ENCODE results near the gene IFT25. TPM values are rescaled to one million over a fixed set of nuclear protein-coding genes. Genes with fewer than 3 reads are reported as not detected.

IFT25 gene
- total RNA-seq, 1 donor from 2014 or later, result 59.9 TPM

DNA sequence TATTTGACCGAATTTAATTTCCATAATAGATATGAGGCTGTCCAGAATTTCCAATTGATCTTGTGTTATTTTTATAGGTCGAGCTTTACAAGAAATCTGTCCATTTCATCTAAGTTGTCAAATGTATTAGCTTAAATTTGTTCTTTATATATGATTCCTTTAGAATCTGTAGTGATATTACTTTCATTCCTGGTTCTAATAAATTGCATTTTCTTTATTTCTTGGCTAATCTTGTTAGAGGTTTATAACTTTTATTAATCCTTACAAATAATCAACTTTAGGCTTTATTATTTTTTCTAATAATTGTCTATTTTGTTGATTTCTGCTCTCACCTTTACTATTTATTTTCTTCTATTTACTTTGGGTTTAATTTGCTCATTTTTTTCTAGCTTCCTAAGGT is 14.0 kb downstream of the IFT25 start:
- intact Hi-C loops (cut with micrococcal nuclease), result no loop called here

DNA sequence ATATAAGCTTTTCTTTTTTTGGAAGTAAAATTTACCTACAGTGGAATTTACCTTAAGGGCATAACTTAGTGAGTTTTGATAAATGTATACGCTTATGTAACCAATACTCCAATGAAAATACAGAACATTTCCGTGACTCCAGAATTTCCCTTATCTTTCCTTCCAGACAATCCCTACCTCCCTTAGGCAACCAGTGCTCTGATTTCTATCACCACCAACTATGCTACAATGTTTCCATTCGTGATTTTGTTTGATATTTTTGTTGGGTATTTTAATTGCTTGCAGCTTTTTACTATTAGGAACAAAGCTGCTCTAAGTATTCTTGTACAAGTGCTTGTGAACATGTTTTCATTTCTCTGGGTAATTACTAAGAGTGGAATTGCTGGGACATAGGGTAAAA is 14.6 kb downstream of the IFT25 start:
- intact Hi-C loops (cut with micrococcal nuclease), result no loop called here

DNA sequence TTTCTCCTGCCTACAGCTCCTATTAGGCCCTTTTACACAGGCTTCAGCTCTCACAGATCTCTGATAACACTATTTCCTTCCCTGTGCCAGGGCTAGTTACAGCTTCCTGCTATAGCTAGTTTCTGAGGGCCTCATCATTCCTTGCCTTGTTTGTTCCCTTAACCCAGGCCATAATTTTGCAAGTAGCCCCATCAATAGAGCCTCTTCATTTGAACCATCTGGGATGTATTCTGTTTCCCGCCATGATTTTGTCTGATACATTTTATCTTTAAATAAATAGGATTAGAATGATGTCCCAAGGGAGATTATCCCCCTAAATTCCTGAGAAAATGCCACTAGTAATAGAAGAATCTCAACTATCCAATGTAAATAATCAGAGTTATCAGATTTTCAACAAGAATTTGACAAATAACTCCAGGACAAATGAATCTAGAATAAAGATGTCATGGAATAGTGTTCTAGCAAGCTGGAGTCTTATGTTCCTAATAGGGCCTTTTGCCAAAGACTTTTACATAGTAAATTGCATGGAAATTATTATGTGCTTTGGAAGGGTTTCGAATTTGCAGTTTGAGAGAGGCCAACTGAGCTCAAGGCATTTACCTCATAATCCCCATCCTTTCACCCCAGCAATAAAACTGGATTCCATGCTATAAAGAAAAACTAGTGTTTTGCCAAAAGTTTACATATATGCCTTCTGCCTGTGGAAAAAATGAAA is 16.1 kb downstream of the IFT25 start:
- intact Hi-C loops (cut with micrococcal nuclease), result no loop called here

GRCh38 chr1:53927376-53927881 is 18.1 kb downstream of the IFT25 start:
- intact Hi-C loops (cut with micrococcal nuclease), result no loop called here

- intact Hi-C loops (cut with micrococcal nuclease), result no loop called here
Observed at GRCh38 chr1:53919675-53920066, 25.8 kb downstream of the IFT25 start.

GRCh38 chr1:53918343-53918742 is 27.2 kb downstream of the IFT25 start:
- intact Hi-C loops (cut with micrococcal nuclease), result no loop called here

DNA sequence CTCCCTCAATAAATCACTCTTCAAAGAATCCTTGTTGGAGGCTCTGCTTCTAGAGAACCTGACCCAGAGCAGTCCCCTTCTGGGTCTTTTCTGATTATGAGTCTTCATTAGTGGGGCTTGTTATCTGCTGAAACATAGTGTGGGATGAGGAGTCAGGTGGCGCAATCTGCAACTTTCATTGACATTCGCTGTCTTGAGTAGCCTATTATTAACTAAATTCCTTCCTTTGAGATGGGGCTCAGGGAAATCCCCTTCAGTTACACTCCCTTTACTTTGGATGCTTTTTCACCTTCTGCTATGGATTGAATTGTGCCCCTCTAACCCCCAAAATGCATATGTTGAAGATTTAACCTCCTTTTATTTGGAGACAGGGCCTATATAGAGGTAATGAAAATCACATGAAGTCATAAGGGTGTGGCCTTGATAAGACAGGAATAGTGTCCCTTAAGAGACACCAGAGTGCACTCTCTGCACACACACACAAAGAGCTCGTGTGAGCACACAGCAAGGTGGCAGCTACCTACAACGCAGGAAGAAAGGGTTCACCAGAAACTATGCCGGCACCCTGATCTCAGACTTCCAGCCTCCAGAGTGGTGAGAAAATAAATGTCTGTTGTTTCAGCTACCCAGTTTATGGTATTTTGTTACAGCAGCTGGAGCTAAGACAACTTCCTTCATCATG is 32.0 kb downstream of the IFT25 start:
- intact Hi-C loops (cut with micrococcal nuclease), result no loop called here

GRCh38 chr1:53911442-53911841 is 34.1 kb downstream of the IFT25 start:
- intact Hi-C loops (cut with micrococcal nuclease), result no loop called here

DNA sequence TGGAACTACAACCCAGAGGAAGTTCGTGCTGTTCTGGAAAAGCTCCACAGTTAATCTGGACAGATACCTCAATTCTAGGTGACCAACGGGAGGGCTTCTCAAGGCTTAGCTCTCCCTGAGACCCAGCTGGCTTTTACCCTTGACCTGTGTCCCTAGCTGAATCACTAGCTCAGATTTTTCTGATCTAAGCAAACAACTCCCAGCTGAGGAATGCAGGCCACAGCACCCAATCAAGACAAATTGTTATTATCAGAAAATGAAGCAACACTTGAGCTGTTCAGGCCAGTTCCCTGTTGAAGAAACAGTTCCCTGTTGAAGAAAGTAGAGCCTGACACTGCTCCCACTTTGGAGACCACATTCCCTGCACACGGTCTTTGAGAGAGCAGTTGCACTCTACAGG is 35.6 kb downstream of the IFT25 start:
- intact Hi-C loops (cut with micrococcal nuclease), result no loop called here

- intact Hi-C loops (cut with micrococcal nuclease), result no loop called here
Observed at GRCh38 chr1:53906121-53906520, 39.4 kb downstream of the IFT25 start.

GRCh38 chr1:53905509-53905908 is 40.0 kb downstream of the IFT25 start:
- intact Hi-C loops (cut with micrococcal nuclease), result no loop called here

- intact Hi-C loops (cut with micrococcal nuclease), result no loop called here
Observed at GRCh38 chr1:53902235-53903138, 43.0 kb downstream of the IFT25 start.

- intact Hi-C loops (cut with micrococcal nuclease), result loop anchor here (2.0 kb wide), 1 partner anchor 45 kb away; the partner anchor contains the start of gene IFT25
Observed at GRCh38 chr1:53899708-53900107, 45.8 kb downstream of the IFT25 start.

GRCh38 chr1:53899206-53899628 is 46.3 kb downstream of the IFT25 start:
- intact Hi-C loops (cut with micrococcal nuclease), result no loop called here

- intact Hi-C loops (cut with micrococcal nuclease), result no loop called here
Observed at GRCh38 chr1:53896635-53897229, 48.8 kb downstream of the IFT25 start.

DNA sequence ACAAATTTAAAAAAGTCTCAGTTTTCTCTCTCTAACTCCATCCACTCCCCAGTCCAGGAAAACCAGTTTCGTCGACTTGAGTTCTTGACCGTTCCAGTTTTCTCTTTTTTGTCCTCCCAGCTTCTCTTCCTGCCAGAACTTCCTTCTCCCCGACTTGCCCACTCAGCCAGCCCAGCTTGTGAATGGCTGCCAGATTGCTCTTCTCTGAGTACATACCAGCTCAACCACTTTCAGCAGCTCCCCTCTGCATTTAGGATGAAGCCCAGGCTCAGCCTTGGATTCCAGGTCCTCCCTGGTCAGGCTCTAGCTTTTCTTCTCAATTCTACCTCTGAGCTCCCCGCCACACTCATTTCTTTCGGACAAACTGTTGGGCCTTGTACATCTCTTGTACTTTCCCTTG is 50.1 kb downstream of the IFT25 start:
- intact Hi-C loops (cut with micrococcal nuclease), result no loop called here

DNA sequence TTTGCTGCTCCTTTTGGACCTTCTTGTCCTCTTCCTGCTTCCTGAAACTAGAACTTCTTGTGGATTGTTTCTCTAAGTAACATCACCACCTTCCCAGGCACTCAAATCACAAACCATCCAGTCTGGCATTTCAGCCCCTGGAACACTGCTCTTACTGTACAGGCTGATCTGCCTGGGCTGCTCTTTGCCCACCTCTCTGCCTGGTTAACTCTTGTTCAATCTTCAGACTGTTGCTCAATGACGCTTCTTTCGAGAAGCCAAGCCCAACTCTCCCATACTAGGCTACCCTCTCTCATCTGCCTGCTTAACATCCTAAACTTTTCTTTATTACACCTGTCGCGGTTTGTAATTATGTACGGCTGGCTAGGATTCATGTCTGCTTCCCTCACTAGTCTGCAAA is 50.9 kb downstream of the IFT25 start:
- intact Hi-C loops (cut with micrococcal nuclease), result no loop called here

DNA sequence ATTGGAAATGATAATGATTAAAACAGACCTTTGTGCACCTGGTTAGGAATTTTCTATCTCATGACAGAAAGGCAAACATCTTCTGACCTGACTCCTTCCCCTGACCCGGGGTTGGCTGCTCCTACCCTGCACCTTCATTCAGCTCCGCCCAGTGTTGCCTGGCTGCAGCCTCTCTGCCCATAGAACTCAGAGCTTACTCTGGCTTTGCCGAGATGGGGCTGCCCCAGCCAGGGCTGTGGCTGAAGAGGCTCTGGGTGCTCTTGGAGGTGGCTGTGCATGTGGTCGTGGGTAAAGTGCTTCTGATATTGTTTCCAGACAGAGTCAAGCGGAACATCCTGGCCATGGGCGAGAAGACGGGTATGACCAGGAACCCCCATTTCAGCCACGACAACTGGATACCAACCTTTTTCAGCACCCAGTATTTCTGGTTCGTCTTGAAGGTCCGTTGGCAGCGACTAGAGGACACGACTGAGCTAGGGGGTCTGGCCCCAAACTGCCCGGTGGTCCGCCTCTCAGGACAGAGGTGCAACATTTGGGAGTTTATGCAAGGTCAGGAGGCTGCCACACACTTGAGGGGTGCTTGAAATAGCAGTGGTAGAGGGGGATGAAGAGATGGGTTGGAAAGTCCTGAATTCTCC is 51.4 kb downstream of the IFT25 start, which contains the start of gene DIO1:
Gene DIO1, plus strand, starts transcription at position 189 of the 638 bp plus-strand sequence. Its CDS starts 24 bp downstream, at position 213.
- intact Hi-C loops (cut with micrococcal nuclease), result no loop called here

- intact Hi-C loops (cut with micrococcal nuclease), result no loop called here
Observed at GRCh38 chr1:53892911-53893310, 52.6 kb downstream of the IFT25 start.

DNA sequence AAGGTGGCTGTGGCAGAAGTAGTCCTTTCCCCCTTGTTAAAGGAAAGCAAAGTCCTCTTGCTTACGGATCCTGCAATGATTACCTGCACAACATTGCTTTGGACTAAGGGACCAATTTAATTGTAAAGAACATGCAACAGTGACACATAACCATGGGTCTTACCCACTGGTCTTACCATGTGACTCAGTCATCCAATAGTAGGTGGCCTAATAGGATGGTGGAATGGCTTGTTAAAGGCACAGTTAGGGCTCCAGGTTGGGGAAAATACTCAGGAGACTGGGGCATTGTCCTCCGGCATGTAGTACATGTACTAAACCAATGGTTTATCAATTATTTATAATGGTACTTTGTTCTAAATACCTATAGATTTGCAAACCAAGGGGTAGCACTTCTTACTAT is 53.8 kb downstream of the IFT25 start:
- intact Hi-C loops (cut with micrococcal nuclease), result loop anchor here (2.0 kb wide), 1 partner anchor 25 kb away; no protein-coding TSS in a partner anchor

DNA sequence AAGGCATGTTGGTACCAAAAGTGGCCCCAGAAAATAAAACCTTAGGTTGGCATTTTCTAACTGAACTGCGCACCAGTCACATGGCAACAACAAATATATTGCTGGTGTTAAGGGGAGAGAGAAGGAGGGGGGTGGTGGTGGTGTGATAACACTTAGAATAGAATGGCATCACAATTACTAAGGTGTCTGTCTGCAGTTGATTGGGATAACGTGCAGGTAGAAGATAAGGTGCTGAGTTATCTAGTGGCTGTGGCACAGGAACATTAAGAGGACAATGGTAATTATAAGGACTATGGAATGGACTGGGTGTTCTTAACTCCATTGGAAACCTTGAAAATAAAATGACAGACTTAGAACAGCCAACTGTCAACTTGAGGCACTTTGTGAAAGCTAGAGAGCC is 54.5 kb downstream of the IFT25 start:
- intact Hi-C loops (cut with micrococcal nuclease), result loop anchor here (2.0 kb wide), 1 partner anchor 26 kb away; no protein-coding TSS in a partner anchor

Data from T-helper 1 cell treated with Interleukin-12 subunit alpha and Interleukin-12 subunit beta and Interleukin-4 antibody, amounts not matched to agents 30 ng/mL and 1 ng/mL, for 36 hours (primary cell).